ENCODE data around the gene HES2. TPM values are rescaled to one million over a fixed set of nuclear protein-coding genes. Genes with fewer than 3 reads are reported as not detected.

The HES2 gene
- total and polyA plus RNA-seq, 9 donors: 0.08 to 9.2 (median 0.43) TPM; not detected in 3

- no peak overlapping the region for H3K27ac ChIP-seq
- no peaks in the 10 kb centered on the region for H3K36me3 ChIP-seq
- H3K4me1 ChIP-seq (ENCODE audit: insufficient read depth): peaks cover under 1% of the 10 kb centered on the region
- no peaks in the 10 kb centered on the region for H3K9me3 ChIP-seq
- DNase-seq: no peak
- TF ChIP-seq, protein P1, sequence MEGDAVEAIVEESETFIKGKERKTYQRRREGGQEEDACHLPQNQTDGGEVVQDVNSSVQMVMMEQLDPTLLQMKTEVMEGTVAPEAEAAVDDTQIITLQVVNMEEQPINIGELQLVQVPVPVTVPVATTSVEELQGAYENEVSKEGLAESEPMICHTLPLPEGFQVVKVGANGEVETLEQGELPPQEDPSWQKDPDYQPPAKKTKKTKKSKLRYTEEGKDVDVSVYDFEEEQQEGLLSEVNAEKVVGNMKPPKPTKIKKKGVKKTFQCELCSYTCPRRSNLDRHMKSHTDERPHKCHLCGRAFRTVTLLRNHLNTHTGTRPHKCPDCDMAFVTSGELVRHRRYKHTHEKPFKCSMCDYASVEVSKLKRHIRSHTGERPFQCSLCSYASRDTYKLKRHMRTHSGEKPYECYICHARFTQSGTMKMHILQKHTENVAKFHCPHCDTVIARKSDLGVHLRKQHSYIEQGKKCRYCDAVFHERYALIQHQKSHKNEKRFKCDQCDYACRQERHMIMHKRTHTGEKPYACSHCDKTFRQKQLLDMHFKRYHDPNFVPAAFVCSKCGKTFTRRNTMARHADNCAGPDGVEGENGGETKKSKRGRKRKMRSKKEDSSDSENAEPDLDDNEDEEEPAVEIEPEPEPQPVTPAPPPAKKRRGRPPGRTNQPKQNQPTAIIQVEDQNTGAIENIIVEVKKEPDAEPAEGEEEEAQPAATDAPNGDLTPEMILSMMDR (IDR thresholded peaks at IDR 0.05): no peak
- no peak for TF ChIP-seq POLR2A (IDR thresholded peaks at IDR 0.05)
- no peaks in the 10 kb centered on the region for H3K27me3 ChIP-seq
- WGBS, 3 donors: 49 to 64% (median 51%) methylated on average over 19 of the region's 19 CpGs
- H3K4me3 ChIP-seq: no peak overlapping the region
- intact Hi-C loops (cut with DNase I): no loop called here
These were observed 25.5 kb upstream of the HES2 start for GRCh38 chr1:6445062-6445763.

DNA sequence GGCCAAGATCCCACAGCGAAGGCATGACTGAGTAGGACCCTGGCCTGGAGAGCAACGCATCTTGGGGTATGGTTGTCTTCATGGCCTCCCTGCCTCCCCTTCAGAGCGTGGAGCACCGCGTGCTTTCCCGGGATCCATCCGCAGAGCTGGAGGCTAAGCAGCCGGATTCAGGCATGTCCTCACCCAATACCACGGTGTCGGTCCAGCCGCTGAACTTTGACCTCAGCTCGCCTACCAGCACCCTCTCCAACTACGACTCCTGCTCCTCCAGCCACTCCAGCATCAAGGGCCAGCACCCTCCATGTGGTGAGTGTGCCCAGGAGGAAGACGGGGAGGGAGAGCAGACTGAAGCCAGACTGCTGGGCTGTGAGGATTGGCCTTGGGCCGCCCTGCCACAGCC is 24.7 kb upstream of the HES2 start:
- DNase-seq: no peak
- H3K4me1 ChIP-seq (ENCODE audit: insufficient read depth): peaks cover 1% of the 10 kb centered on the region
- H3K9me3 ChIP-seq: no peaks in the 10 kb centered on the region
- intact Hi-C loops (cut with DNase I): no loop called here
- 77 to 84% (median 81%) methylated on average over 6 to 15 of the region's 15 CpGs for WGBS, 3 donors
- H3K36me3 ChIP-seq: no peaks in the 10 kb centered on the region
- no peaks in the 10 kb centered on the region for H3K27me3 ChIP-seq
- no peak overlapping the region for H3K27ac ChIP-seq
- no peak for TF ChIP-seq POLR2A (IDR thresholded peaks at IDR 0.05)
- TF ChIP-seq, protein P1 (IDR thresholded peaks at IDR 0.05): no peak
- TF ChIP-seq EP300 (IDR thresholded peaks at IDR 0.05): no peak
- H3K4me3 ChIP-seq: no peak overlapping the region

- Histone ChIP-seq H3K4me1 (ENCODE audit: insufficient read depth) (peaks cover 1% of the 10 kb centered on the region), H3K27me3 (no peaks in the 10 kb centered on the region), H3K4me3 (no peak overlapping the region), H3K9me3 (no peaks in the 10 kb centered on the region), H3K27ac (no peak overlapping the region), H3K36me3 (no peaks in the 10 kb centered on the region)
- no peak for TF ChIP-seq POLR2A (IDR thresholded peaks at IDR 0.05)
- TF ChIP-seq EP300 (IDR thresholded peaks at IDR 0.05): no peak
- TF ChIP-seq, protein P1 (IDR thresholded peaks at IDR 0.05): no peak
- intact Hi-C loops (cut with DNase I): no loop called here
- no peak for DNase-seq
- 76 to 81% (median 81%) methylated on average over 19 to 21 of the region's 21 CpGs for WGBS, 3 donors
These were observed 23.8 kb upstream of the HES2 start for GRCh38 chr1:6443339-6444115.

DNA sequence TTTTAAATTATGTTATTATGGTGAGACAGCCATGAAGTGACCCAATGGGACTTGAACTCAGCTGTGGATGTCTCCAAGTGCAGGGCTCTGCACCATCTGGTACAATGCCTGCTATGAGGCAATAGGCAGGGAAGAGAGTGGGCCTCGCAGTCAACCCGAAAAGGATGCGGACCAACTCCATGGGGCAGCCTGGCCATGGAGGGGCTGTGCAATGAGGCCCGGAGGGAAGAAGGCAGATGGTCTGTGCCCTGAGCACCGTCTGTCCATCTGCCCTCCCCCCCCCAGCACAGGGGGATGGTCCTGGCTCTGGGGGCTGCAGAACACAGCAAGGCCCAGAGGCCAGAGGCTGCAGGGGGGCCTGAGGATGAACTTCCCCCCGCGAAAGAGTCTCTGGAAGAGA is 21.9 kb upstream of the HES2 start:
- Histone ChIP-seq H3K4me1 (ENCODE audit: insufficient read depth) (peaks cover 1% of the 10 kb centered on the region), H3K27me3 (no peaks in the 10 kb centered on the region), H3K27ac (no peak overlapping the region), H3K9me3 (no peaks in the 10 kb centered on the region), H3K4me3 (no peak overlapping the region), H3K36me3 (no peaks in the 10 kb centered on the region)
- DNase-seq: no peak
- intact Hi-C loops (cut with DNase I): no loop called here
- WGBS, 3 donors: 72 to 83% (median 83%) methylated on average over 7 of the region's 7 CpGs
- TF ChIP-seq POLR2A (IDR thresholded peaks at IDR 0.05) (no peak), EP300 (IDR thresholded peaks at IDR 0.05) (no peak)
- TF ChIP-seq, protein P1 (IDR thresholded peaks at IDR 0.05): no peak
